Neural cell (in vitro differentiated cells): ENCODE data around the gene CORO2A. TPM values are rescaled to one million over a fixed set of nuclear protein-coding genes. Genes with fewer than 3 reads are reported as not detected.

Experiments
- H2AFZ ChIP-seq: fragments of 200-600, 300-800 bp; sonication (generic), shearing (Covaris generic); 2 replicates; pipeline ENCODE4 v1.6.0; 2014; ENCODE audit warnings: low read depth, mild to moderate bottlenecking, antibody characterized with exemption, low read length, moderate library complexity
- H3F3A ChIP-seq: fragments of 200-600 bp; shearing (Covaris generic); 2 replicates; pipeline ENCODE4 v1.6.1; 2016; ENCODE audit warnings: mild to moderate bottlenecking, moderate library complexity, mixed read lengths, antibody characterized with exemption, low read length; ENCODE audit not compliant: insufficient read depth, poor library complexity, severe bottlenecking
- H3K27ac ChIP-seq: fragments of 200-600, 300-800 bp; sonication (generic), shearing (Covaris generic); 2 replicates; pipeline ENCODE4 v1.5.1; 2014; ENCODE audit warnings: mild to moderate bottlenecking, low read length, moderate library complexity
- H3K27me3 ChIP-seq: fragments of 300-800, 200-600 bp; sonication (generic), shearing (Covaris generic); 2 replicates; pipeline ENCODE4 v1.6.0; 2014; ENCODE audit warnings: mild to moderate bottlenecking, low read depth, low read length, moderate library complexity; ENCODE audit not compliant: insufficient read depth
- H3K36me3 ChIP-seq: fragments of 300-800, 200-600 bp; sonication (generic), shearing (Covaris generic); 2 replicates; pipeline ENCODE4 v1.5.1; 2014; ENCODE audit warnings: mild to moderate bottlenecking, antibody characterized with exemption, low read length, moderate library complexity; ENCODE audit not compliant: insufficient read depth
- H3K4me2 ChIP-seq: fragments of 300-800, 200-600 bp; sonication (generic), shearing (Covaris generic); 2 replicates; pipeline ENCODE4 v1.6.0; 2014; ENCODE audit warnings: mild to moderate bottlenecking, low read length
- H3K4me3 ChIP-seq: fragments of 300-800, 200-600 bp; sonication (generic), shearing (Covaris generic); 2 replicates; pipeline ENCODE4 v1.5.1; 2014; ENCODE audit warnings: mild to moderate bottlenecking, low read length, moderate library complexity
- H3K79me2 ChIP-seq: fragments of 200-600 bp; shearing (Covaris generic); replicated peaks from 2 replicates; pipeline ENCODE4 v1.6.0; 2014; ENCODE audit warnings: mild to moderate bottlenecking, low read length, moderate library complexity; ENCODE audit not compliant: insufficient read depth
- H3K9ac ChIP-seq: fragments of 300-800, 200-600 bp; sonication (generic), shearing (Covaris generic); 2 replicates; pipeline ENCODE4 v1.6.1; 2016; ENCODE audit warnings: mild to moderate bottlenecking, low read length, mixed read lengths
- H3K9me2 ChIP-seq: fragments of 200-600 bp; shearing (Covaris generic); 2 replicates; pipeline ENCODE4 v1.6.1; 2016; ENCODE audit warnings: mild to moderate bottlenecking, low read length, mixed read lengths; ENCODE audit not compliant: insufficient read depth
- H3K9me3 ChIP-seq: fragments of 200-600, 300-800 bp; sonication (generic), shearing (Covaris generic); 2 replicates; pipeline ENCODE4 v1.6.1; 2016; ENCODE audit warnings: mild to moderate bottlenecking, mixed run types, low read length, moderate library complexity, mixed read lengths
- H4K20me1 ChIP-seq: fragments of 200-600 bp; shearing (Covaris generic); 2 replicates; pipeline ENCODE4 v1.6.1; 2016; ENCODE audit warnings: mild to moderate bottlenecking, mixed run types; ENCODE audit not compliant: insufficient read depth
- CTCF ChIP-seq: fragments of 450-650 bp; IDR thresholded peaks from 2 replicates; pipeline ENCODE4 v1.5.1; 2014; ENCODE audit warnings: antibody characterized with exemption, mild to moderate bottlenecking, moderate library complexity; ENCODE audit not compliant: poor library complexity, severe bottlenecking
- EP300 ChIP-seq: fragments of 450-650 bp; conservative IDR thresholded peaks from 2 replicates; pipeline ENCODE4 v1.6.1; 2014; ENCODE audit warnings: antibody characterized with exemption, mild to moderate bottlenecking, moderate library complexity; ENCODE audit not compliant: poor library complexity, severe bottlenecking
- EZH2 ChIP-seq: fragments of 200-600, 300-800 bp; shearing (Covaris generic), sonication (generic); IDR thresholded peaks from 2 replicates; pipeline ENCODE4 v1.6.1; 2014; ENCODE audit warnings: antibody characterized with exemption, low read length, borderline replicate concordance, mild to moderate bottlenecking; ENCODE audit not compliant: insufficient read depth, poor library complexity, severe bottlenecking
- MXI1 ChIP-seq: fragments of 450-650 bp; conservative IDR thresholded peaks from 2 replicates; pipeline ENCODE4 v1.6.1; 2014; ENCODE audit warnings: antibody characterized with exemption, mild to moderate bottlenecking; ENCODE audit not compliant: poor library complexity, severe bottlenecking
- POLR2AphosphoS5 ChIP-seq: IDR thresholded peaks from 2 replicates; pipeline ENCODE4 v1.6.1; 2012
- RAD21 ChIP-seq: fragments of 450-650 bp; conservative IDR thresholded peaks from 2 replicates; pipeline ENCODE4 v1.6.1; 2014; ENCODE audit warnings: antibody characterized with exemption, mild to moderate bottlenecking, moderate library complexity
- REST ChIP-seq: IDR thresholded peaks from 2 replicates; pipeline ENCODE4 v1.6.1; 2012; ENCODE audit warnings: borderline replicate concordance
- SMC3 ChIP-seq: fragments of 450-650 bp; conservative IDR thresholded peaks from 2 replicates; pipeline ENCODE4 v1.6.1; 2014; ENCODE audit warnings: antibody characterized with exemption, mild to moderate bottlenecking, moderate library complexity; ENCODE audit not compliant: poor library complexity
- TAF1 ChIP-seq: IDR thresholded peaks from 2 replicates; pipeline ENCODE4 v1.6.1; 2012; ENCODE audit warnings: low read depth
- polyA plus RNA-seq: library from polyadenylated mRNA; depleted of rRNA; stranded (reverse); fragments of >200 nt; gene quantifications from 2 replicates; pipeline ENCODE4 v1.2.3, GENCODE V29; 2014

The CORO2A gene
- polyA plus RNA-seq, 1 donor from 2014 or later, result 1.9 TPM

- no peak for TF ChIP-seq CTCF
These were observed 109.4 kb downstream of the CORO2A start (continued) for GRCh38 chr9:98083061-98083501.

GRCh38 chr9:98081477-98082219 is 110.8 kb downstream of the CORO2A start:
- Histone ChIP-seq H3K9ac (no peak overlapping the region), H3K9me2 (no peaks in the 10 kb centered on the region), H3K9me3 (no peaks in the 10 kb centered on the region), H3K4me3 (no peak overlapping the region), H2AFZ (no peak overlapping the region), H3K4me2 (no peak overlapping the region), H3K36me3 (no peaks in the 10 kb centered on the region), H4K20me1 (no peaks in the 10 kb centered on the region), H3K27me3 (no peaks in the 10 kb centered on the region), H3F3A (no peaks in the 10 kb centered on the region), H3K27ac (no peak overlapping the region), H3K79me2 (no peaks in the 10 kb centered on the region)
- TF ChIP-seq REST (no peak), SMC3 (no peak), POLR2AphosphoS5 (no peak), CTCF (no peak), RAD21 (no peak), MXI1 (no peak), TAF1 (no peak), EZH2 (no peak), EP300 (no peak)
